Endothelial cell (in vitro differentiated cells): ENCODE results near the gene ULK3. TPM values are rescaled to one million over a fixed set of nuclear protein-coding genes. Genes with fewer than 3 reads are reported as not detected.
A peak's percentile ranks its signal among the peaks of the same experiment; 100 is the strongest.

Experiments used
- DNase-seq: peaks from one replicate; pipeline ENCODE4 v3.0.0; 2021; ENCODE audit warnings: low spot score
- H3K27ac Mint-ChIP-seq: one replicate; pipeline ENCODE4 v1.8.0; 2021; ENCODE audit warnings: mixed read lengths, inconsistent platforms; ENCODE audit not compliant: unreplicated experiment
- H3K27me3 Mint-ChIP-seq: one replicate; pipeline ENCODE4 v1.8.0; 2021; ENCODE audit warnings: mild to moderate bottlenecking, moderate library complexity, mixed read lengths, inconsistent platforms; ENCODE audit not compliant: unreplicated experiment
- H3K36me3 Mint-ChIP-seq: one replicate; pipeline ENCODE4 v1.8.0; 2021; ENCODE audit warnings: mild to moderate bottlenecking, low read depth, mixed read lengths, inconsistent platforms; ENCODE audit not compliant: unreplicated experiment
- H3K4me1 Mint-ChIP-seq: one replicate; pipeline ENCODE4 v1.8.0; 2021; ENCODE audit warnings: mild to moderate bottlenecking, mixed read lengths, inconsistent platforms; ENCODE audit not compliant: unreplicated experiment
- H3K4me3 Mint-ChIP-seq: one replicate; pipeline ENCODE4 v1.8.0; 2021; ENCODE audit warnings: mild to moderate bottlenecking, mixed read lengths, inconsistent platforms; ENCODE audit not compliant: unreplicated experiment
- H3K9me3 Mint-ChIP-seq: one replicate; pipeline ENCODE4 v1.8.0; 2021; ENCODE audit warnings: mixed read lengths, inconsistent platforms; ENCODE audit not compliant: unreplicated experiment
- CTCF ChIP-seq: fragments of 200-600 bp; sonication (generic); IDR thresholded peaks from one replicate; pipeline ENCODE4 v1.5.0; 2021; ENCODE audit warnings: antibody characterized with exemption; ENCODE audit not compliant: unreplicated experiment
- long read RNA-seq: library from polyadenylated mRNA; unstranded; transcript quantifications from one replicate; pipeline ENCODE4 v2.0.0, GENCODE V29; 2020; ENCODE audit not compliant: unreplicated experiment
- total RNA-seq: library from RNA; stranded (reverse); fragmentation: NEBNext Ultra II Directional; extraction: Animal tissue kit (Norgen Biotek cat#: 25700); gene quantifications from one replicate; pipeline ENCODE4 v1.2.1, GENCODE V29; 2021; ENCODE audit not compliant: unreplicated experiment

Gene ULK3
- 25.6 TPM for total RNA-seq
- long read RNA-seq, partial matches to known transcripts = 0 of 16 reads
- long read RNA-seq, other reads (novel, unspliced or antisense) = 4 of 16 reads

GRCh38 chr15:74842581-74843444, at the start of gene ULK3:
Gene ULK3 (minus strand): TSS chr15:74843156. CDS start chr15:74843105, 51 bp downstream.
- peak within 1 kb of the TSS; percentile 78 for H3K27ac Mint-ChIP-seq
- H3K4me1 Mint-ChIP-seq = peaks cover 2% of the 10 kb centered on the region
- peak; percentile 90 for TF ChIP-seq CTCF
- H3K36me3 Mint-ChIP-seq = peaks cover 20% of the 10 kb centered on the region
- no peaks in the 10 kb centered on the region for H3K9me3 Mint-ChIP-seq
- H3K27me3 Mint-ChIP-seq = peaks cover 2% of the 10 kb centered on the region
- DNase-seq = peak; percentile 95
- H3K4me3 Mint-ChIP-seq = peak within 1 kb of the TSS; percentile 92

- Mint-ChIP-seq H3K27ac (no peak overlapping the region), H3K9me3 (no peaks in the 10 kb centered on the region), H3K27me3 (peaks cover 7% of the 10 kb centered on the region), H3K36me3 (peaks cover 7% of the 10 kb centered on the region), H3K4me1 (peaks cover 19% of the 10 kb centered on the region), H3K4me3 (no peak overlapping the region)
- DNase-seq = no peak
- TF ChIP-seq CTCF = no peak
Measured at GRCh38 chr15:74892313-74892712, 49.4 kb upstream of the ULK3 start.

GRCh38 chr15:74891469-74891868, 48.5 kb upstream of the ULK3 start:
- Mint-ChIP-seq H3K36me3 (peaks cover 7% of the 10 kb centered on the region), H3K4me1 (peaks cover 19% of the 10 kb centered on the region), H3K27ac (no peak overlapping the region), H3K9me3 (no peaks in the 10 kb centered on the region), H3K27me3 (peaks cover 7% of the 10 kb centered on the region), H3K4me3 (no peak overlapping the region)
- no peak for DNase-seq
- no peak for TF ChIP-seq CTCF

GRCh38 chr15:74890665-74890960, 47.7 kb upstream of the ULK3 start:
- Mint-ChIP-seq H3K27me3 (peaks cover 9% of the 10 kb centered on the region), H3K4me3 (peak overlapping the region; percentile 89), H3K4me1 (peaks cover 19% of the 10 kb centered on the region), H3K9me3 (no peaks in the 10 kb centered on the region), H3K27ac (no peak overlapping the region), H3K36me3 (peaks cover 7% of the 10 kb centered on the region)
- TF ChIP-seq CTCF = no peak
- DNase-seq = no peak
